Measurements from ENCODE around the gene PTPRF.
A peak's percentile ranks its signal among the peaks of the same experiment; 100 is the strongest.
"Not testable (repeated sequence)": the region's sequence is repeated elsewhere in the genome, so short reads cannot be mapped to it uniquely, and the experiment has no call there.

Gene PTPRF

GRCh38 chr1:43530483-43531106 is at the start of gene PTPRF:
PTPRF (plus strand) TSS chr1:43530883; CDS start chr1:43545076, 14,193 bp downstream.
- DNase-seq (ENCODE audit: low read depth): peak; percentile 34

- peak; percentile 50 for DNase-seq (ENCODE audit: low read depth)
These were observed 49.2 kb upstream of the PTPRF start for GRCh38 chr1:43481491-43481890.

- no peak for DNase-seq (ENCODE audit: low read depth)
These were observed 48.5 kb upstream of the PTPRF start for GRCh38 chr1:43482215-43482614.

GRCh38 chr1:43484367-43484766 is 46.3 kb upstream of the PTPRF start:
- no peak for DNase-seq (ENCODE audit: low read depth)

DNA sequence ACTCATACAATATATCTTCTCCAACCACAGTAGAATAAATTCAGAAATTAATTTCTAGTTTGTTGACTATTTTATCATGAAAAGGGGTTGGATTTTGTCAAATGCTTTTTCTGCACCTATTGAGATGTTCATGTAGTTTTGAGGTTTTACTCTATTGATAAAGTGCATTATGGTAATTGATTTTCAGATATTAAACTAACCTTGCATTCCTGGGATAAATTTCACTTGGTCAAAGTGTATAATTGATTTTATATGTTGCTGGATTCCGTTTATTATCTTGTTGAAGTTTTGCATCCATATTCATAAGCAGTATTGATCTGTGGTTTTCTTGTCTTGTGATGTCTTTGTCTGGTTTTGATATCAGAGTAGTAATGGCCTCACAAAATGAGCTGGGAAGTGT is 42.5 kb upstream of the PTPRF start:
- DNase-seq (ENCODE audit: low read depth): no peak

DNA sequence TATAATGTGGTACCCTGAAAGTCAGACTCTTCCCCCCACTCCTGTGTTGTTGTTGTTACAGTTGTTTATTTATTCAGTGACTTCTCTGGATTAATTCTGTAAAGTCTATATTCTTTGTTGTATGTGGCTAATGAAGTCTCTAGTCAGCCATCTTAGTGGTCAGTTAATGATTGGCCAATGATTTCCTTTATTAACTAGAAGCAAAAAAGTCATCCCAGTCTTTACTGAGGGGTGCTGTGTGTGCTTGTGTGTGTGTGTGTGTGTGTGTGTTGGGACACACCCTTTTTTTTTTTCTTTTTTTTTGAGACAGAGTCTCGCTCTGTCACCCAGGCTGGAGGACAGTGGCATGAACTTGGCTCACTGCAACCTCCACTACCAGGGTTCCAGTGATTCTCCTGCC is 39.6 kb upstream of the PTPRF start:
- no peak for DNase-seq (ENCODE audit: low read depth)

DNA sequence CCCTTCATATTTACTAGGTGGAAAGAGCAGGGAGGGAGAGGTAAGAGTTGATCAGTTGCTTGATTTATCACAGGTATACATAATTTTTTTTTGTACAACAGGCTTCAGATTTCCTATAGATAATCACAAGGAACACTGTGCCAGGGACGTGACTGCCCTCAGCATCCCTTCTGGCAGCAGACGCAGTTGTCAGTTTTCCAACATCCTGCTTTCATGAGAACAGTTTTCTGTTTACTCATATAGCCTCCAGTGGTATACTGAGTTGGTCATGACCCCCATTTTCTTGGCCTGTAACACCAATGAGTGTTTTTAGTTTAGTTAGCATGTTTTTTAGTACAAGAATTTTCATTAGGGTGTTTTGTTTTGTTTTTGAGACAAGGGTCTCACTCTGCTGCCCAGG is 37.9 kb upstream of the PTPRF start:
- DNase-seq (ENCODE audit: low read depth): peak; percentile 44

- DNase-seq (ENCODE audit: low read depth): no peak
These were observed 36.8 kb upstream of the PTPRF start for GRCh38 chr1:43493661-43494450.

DNA sequence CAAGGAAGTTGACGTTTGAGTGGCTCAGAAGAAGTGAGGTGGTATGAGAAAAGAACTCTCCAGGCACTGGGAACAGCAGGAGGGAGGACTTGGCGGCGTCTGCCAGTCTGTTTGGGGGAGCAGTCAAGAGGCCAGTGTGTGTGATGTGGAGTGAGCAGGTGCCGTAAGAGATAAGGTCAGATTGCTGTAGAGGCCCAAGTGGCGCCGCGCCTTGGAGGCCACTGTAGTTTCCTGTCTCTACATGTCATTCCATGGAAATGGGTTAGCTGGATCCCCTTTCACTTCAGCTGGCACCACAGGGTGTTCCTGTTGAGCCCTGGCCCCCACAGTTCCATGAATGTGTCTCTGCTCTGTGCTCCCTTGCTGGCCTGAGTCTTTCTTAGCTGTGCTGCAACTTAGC is 35.5 kb upstream of the PTPRF start:
- DNase-seq (ENCODE audit: low read depth): no peak

DNA sequence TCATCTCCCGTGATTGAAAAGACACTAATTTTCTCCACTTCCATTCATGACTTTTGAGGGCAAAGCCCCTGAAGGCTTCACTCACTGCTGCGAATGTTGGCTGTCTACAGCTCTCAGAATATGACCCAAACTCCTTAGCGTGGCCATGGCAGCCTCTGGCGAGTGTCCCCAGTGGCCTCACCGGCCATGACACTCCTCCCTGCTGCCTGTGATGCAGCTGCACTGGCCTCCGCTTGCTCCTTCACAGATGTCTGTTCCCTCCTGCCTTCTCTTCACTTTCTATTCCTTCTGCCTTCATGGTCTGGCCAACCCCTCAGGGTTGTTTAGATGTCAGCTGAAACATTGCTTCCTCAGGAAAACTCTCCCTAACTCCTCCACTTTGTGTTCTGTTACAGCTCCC is 30.8 kb upstream of the PTPRF start:
- DNase-seq (ENCODE audit: low read depth): no peak

DNA sequence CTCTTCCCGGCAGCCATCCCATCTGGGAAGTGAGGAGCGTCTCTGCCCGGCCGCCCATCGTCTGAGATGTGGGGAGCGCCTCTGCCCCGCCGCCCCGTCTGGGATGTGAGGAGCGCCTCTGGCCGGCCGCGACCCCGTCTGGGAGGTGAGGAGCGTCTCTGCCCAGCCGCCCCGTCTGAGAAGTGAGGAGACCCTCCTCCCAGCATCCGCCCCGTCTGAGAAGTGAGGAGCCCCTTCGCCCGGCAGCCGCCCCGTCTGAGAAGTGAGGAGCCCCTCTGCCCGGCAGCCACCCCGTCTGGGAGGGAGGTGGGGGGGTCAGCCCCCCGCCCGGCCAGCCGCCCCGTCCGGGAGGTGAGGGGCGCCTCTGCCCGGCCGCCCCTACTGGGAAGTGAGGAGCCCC is 28.9 kb upstream of the PTPRF start:
- not testable (repeated sequence) for DNase-seq (ENCODE audit: low read depth)

DNA sequence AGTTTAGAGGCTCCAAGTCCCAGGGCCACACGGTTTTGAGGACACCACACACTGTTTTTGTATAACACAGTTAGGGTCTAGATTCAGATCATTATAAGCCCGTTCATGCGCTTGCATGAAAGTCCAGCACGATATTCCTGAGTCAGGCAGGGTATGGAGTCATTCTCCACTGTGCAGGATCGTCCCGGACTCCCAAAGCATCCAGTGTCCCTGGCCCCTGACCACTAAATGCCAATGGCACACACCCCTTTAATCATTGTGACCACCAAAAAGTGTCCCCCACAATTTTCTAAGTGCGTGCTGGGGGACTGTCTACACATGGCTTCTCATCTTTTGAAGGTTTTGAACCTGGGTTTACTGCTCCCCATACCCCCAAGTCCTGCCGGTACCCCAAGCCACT is 27.1 kb upstream of the PTPRF start:
- DNase-seq (ENCODE audit: low read depth): no peak

GRCh38 chr1:43505077-43505780 is 25.5 kb upstream of the PTPRF start:
- no peak for DNase-seq (ENCODE audit: low read depth)

- DNase-seq (ENCODE audit: low read depth): no peak
These were observed 24.4 kb upstream of the PTPRF start for GRCh38 chr1:43506233-43506632.

GRCh38 chr1:43507296-43508295 is 23.1 kb upstream of the PTPRF start:
- DNase-seq (ENCODE audit: low read depth): no peak

- DNase-seq (ENCODE audit: low read depth): no peak
These were observed 21.5 kb upstream of the PTPRF start for GRCh38 chr1:43509007-43509739.

DNA sequence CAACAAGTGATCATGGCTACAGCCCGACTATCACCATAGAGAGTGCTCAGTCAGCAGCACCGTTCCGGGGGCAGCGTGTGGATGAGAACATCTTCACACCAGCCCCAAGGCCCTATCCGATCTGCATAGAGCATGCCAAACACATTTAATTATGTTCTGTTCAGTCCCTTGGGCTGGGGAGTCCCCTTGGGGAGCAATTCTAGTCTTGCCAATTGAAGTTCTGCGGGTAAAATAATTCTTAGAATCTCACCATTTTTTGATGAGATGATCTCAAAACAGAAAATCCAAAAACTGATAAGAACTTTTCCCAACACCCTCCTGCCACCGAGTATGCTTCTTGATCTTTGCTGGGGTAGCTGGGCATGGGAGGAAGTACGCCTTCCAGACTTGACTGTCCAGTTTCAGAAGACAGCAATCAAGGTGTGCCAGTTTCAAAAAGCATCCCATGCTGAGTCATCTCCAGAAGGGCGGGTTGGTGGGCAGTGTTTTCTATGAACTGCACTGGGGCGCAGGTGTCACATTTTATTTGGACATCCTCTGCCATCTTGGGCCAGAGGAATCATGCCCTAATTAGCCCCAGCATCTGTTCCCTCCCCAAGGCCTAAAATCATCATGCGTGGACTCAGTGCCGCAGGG is 20.8 kb upstream of the PTPRF start:
- DNase-seq (ENCODE audit: low read depth): no peak

- DNase-seq (ENCODE audit: low read depth): no peak
These were observed 20.1 kb upstream of the PTPRF start for GRCh38 chr1:43510621-43511020.

GRCh38 chr1:43511394-43511793 is 19.3 kb upstream of the PTPRF start:
- no peak for DNase-seq (ENCODE audit: low read depth)

- DNase-seq (ENCODE audit: low read depth): no peak
These were observed 18.6 kb upstream of the PTPRF start for GRCh38 chr1:43512133-43512532.

DNA sequence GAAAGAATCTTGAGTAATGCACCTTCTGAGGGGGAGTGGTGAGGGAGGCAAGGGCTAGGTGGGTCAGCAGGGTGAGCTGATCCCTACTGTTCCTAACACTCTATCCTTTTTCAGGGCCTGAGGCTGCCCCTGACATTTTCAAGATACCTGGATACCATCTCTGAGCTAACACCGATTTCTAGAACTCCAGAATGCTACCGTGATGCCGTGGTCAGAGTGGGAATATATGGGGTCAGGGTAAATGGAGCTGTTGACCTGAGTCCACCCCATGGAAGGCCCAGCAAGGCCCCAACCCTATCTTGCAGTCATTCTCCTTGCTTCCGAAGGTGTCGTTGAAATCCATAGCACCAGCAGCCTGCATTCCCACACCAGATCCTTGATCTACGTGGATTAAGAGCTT is 18.0 kb upstream of the PTPRF start:
- DNase-seq (ENCODE audit: low read depth): no peak
